Measurements from ENCODE around the gene RPH3AL. TPM values are rescaled to one million over a fixed set of nuclear protein-coding genes. Genes with fewer than 3 reads are reported as not detected.

RPH3AL gene
- total and polyA plus RNA-seq, 10 of the 15 experiments (the other 5 are each of a cell fraction or from before 2014, with no cell fraction given): 0.04 to 1.2 (median 0.47) TPM; not detected in 2

DNA sequence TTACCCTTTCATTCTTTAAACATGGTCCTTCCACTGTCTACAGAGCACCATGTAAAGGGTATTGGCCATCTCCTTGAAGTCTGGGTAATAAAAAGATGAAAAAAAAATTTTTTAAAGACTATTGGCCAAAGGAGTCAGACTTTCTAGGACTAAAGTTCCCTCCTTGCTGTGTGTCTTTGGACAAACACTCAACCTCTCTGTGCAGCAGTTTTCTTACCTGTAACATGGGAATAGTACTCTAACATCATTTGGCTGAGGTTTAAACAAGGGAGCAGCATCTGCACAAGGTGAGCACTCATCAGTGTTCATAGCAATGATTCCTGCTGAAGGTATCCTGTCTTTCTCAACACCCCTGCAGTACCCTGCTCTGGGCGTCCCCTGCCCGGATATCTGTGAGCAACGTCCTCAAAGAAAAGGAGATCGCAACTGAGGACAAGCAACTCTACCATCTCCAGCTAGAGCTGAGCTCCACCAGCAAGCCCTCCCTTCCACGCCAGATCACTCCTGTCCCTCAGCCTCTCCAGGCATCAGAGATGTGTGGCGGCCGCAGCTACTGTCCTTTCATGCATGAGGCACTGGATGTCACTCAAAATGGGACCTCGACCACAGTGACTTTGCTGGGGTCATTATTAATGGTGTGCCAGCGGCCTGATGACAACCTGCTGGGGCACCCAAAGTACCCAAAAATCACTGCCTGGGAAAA is 29.5 kb upstream of the RPH3AL start (continued):
- TF ChIP-seq YY1 (IDR thresholded peaks at IDR 0.05; ENCODE audit: low read depth, low read length) (no peak), ZNF622 (IDR thresholded peaks at IDR 0.05) (no peak)
- TF ChIP-seq, protein P1, sequence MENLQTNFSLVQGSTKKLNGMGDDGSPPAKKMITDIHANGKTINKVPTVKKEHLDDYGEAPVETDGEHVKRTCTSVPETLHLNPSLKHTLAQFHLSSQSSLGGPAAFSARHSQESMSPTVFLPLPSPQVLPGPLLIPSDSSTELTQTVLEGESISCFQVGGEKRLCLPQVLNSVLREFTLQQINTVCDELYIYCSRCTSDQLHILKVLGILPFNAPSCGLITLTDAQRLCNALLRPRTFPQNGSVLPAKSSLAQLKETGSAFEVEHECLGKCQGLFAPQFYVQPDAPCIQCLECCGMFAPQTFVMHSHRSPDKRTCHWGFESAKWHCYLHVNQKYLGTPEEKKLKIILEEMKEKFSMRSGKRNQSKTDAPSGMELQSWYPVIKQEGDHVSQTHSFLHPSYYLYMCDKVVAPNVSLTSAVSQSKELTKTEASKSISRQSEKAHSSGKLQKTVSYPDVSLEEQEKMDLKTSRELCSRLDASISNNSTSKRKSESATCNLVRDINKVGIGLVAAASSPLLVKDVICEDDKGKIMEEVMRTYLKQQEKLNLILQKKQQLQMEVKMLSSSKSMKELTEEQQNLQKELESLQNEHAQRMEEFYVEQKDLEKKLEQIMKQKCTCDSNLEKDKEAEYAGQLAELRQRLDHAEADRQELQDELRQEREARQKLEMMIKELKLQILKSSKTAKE (IDR thresholded peaks at IDR 0.05; ENCODE audit: low read depth, poor library complexity, severe bottlenecking): no peak
- TF ChIP-seq, protein P2, sequence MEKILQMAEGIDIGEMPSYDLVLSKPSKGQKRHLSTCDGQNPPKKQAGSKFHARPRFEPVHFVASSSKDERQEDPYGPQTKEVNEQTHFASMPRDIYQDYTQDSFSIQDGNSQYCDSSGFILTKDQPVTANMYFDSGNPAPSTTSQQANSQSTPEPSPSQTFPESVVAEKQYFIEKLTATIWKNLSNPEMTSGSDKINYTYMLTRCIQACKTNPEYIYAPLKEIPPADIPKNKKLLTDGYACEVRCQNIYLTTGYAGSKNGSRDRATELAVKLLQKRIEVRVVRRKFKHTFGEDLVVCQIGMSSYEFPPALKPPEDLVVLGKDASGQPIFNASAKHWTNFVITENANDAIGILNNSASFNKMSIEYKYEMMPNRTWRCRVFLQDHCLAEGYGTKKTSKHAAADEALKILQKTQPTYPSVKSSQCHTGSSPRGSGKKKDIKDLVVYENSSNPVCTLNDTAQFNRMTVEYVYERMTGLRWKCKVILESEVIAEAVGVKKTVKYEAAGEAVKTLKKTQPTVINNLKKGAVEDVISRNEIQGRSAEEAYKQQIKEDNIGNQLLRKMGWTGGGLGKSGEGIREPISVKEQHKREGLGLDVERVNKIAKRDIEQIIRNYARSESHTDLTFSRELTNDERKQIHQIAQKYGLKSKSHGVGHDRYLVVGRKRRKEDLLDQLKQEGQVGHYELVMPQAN (conservative IDR thresholded peaks at IDR 0.05): no peak

DNA sequence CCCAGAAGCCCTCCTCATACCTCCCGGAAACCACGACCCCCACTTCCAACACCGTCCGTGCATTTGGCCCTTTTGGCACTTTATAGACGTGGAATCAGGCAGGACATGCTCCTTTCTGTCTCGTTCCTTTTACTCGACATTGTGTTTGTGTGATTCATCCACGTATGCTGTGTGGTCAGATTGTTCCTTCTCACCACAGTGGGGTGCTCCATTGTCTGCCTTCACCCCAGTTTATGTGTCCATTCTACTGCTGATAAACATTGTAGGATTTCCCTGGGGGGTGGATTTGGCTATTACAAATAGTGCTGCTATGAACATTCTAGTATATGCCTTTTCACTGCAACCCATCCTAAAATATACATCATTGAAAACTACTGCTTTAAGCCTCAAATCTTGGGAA is 28.9 kb upstream of the RPH3AL start:
- ChIA-PET RAD21 (ENCODE audit: unreplicated experiment) (no interaction called here), POLR2A (no interaction called here), SMC1A (ENCODE audit: uncharacterized antibody, unreplicated experiment) (no interaction called here), CTCF (no interaction called here)
- Histone ChIP-seq H2AFZ (ENCODE audit: control insufficient read depth, low read depth, low read length) (no peak overlapping the region), H3K79me2 (ENCODE audit: control insufficient read depth, insufficient read depth, low read length) (no peaks in the 10 kb centered on the region), H3K9me3 (replicated peaks; ENCODE audit: control insufficient read depth, insufficient read depth, low read length) (no peaks in the 10 kb centered on the region), H3K27me3 (replicated peaks in 1 of 2; ENCODE audit: control insufficient read depth in 2 of 2, insufficient read depth in 2 of 2, low read length in 1 of 2) (peaks cover 0 to 3% of the 10 kb centered on the region in 2 experiments; a peak in 2 of 4 replicates), H3K4me2 (ENCODE audit: control insufficient read depth, insufficient read depth) (no peak overlapping the region), H3K27ac (ENCODE audit: control insufficient read depth, insufficient read depth) (no peak overlapping the region), H3K9ac (ENCODE audit: control insufficient read depth, insufficient read depth, low read length) (no peak overlapping the region), H3K4me3 (no peak overlapping the region), H3K4me1 (ENCODE audit: control insufficient read depth, insufficient read depth, low read length) (no peaks in the 10 kb centered on the region), H4K20me1 (ENCODE audit: control insufficient read depth, insufficient read depth) (no peaks in the 10 kb centered on the region), H3K36me3 (ENCODE audit: control insufficient read depth in 2 of 2, insufficient read depth in 2 of 2, low read length in 1 of 2) (no peaks in the 10 kb centered on the region)
- in situ Hi-C loops (cut with MboI) (no loop called here), intact Hi-C loops (cut with micrococcal nuclease; ENCODE audit: unreplicated experiment) (no loop called here)
- TF ChIP-seq LARP7 (IDR thresholded peaks at IDR 0.05) (no peak), EGR1 (IDR thresholded peaks at IDR 0.05; ENCODE audit: borderline replicate concordance in 1 of 2, low read depth in 2 of 2, low read length in 2 of 2) (no peak), RAD21 (IDR thresholded peaks at IDR 0.05; ENCODE audit: insufficient read depth, low read depth, low read length) (no peak), RBBP5 (conservative IDR thresholded peaks at IDR 0.05) (no peak)
- TF ChIP-seq, protein P3, sequence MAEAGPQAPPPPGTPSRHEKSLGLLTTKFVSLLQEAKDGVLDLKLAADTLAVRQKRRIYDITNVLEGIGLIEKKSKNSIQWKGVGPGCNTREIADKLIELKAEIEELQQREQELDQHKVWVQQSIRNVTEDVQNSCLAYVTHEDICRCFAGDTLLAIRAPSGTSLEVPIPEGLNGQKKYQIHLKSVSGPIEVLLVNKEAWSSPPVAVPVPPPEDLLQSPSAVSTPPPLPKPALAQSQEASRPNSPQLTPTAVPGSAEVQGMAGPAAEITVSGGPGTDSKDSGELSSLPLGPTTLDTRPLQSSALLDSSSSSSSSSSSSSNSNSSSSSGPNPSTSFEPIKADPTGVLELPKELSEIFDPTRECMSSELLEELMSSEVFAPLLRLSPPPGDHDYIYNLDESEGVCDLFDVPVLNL (IDR thresholded peaks at IDR 0.05; ENCODE audit: low read depth, low read length): no peak
- TF ChIP-seq, protein P4, sequence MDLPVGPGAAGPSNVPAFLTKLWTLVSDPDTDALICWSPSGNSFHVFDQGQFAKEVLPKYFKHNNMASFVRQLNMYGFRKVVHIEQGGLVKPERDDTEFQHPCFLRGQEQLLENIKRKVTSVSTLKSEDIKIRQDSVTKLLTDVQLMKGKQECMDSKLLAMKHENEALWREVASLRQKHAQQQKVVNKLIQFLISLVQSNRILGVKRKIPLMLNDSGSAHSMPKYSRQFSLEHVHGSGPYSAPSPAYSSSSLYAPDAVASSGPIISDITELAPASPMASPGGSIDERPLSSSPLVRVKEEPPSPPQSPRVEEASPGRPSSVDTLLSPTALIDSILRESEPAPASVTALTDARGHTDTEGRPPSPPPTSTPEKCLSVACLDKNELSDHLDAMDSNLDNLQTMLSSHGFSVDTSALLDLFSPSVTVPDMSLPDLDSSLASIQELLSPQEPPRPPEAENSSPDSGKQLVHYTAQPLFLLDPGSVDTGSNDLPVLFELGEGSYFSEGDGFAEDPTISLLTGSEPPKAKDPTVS (IDR thresholded peaks at IDR 0.05; ENCODE audit: low read depth, low read length): no peak
- FAIRE-seq (no peak), DNase-seq (ENCODE audit: low read depth, low spot score) (no peak), ATAC-seq (no peak)
- no TSS peak for BruUV-seq (replicated peaks)
- WGBS (ENCODE audit: insufficient coverage, insufficient replicate concordance, low lambda C conversion rate, missing lambda C conversion rate): 28% methylated on average over 8 of the region's 8 CpGs
